GM10266 (cell line): ENCODE data around the gene ZNF664.

Experiments used
- DNase-seq: peaks from one replicate; pipeline ENCODE4 v3.0.0; 2012; ENCODE audit errors: extremely low spot score
- TF ChIP-seq, protein P1 (sequence below): IDR thresholded peaks from 2 replicates; pipeline ENCODE4 v1.5.1; 2012; ENCODE audit warnings: mild to moderate bottlenecking, low read depth; ENCODE audit not compliant: control insufficient read depth, insufficient read depth; ENCODE audit errors: missing control alignments

Gene ZNF664

GRCh38 chr12:124041907-124042306 is 68.9 kb downstream of the ZNF664 start:
- TF ChIP-seq, protein P1, sequence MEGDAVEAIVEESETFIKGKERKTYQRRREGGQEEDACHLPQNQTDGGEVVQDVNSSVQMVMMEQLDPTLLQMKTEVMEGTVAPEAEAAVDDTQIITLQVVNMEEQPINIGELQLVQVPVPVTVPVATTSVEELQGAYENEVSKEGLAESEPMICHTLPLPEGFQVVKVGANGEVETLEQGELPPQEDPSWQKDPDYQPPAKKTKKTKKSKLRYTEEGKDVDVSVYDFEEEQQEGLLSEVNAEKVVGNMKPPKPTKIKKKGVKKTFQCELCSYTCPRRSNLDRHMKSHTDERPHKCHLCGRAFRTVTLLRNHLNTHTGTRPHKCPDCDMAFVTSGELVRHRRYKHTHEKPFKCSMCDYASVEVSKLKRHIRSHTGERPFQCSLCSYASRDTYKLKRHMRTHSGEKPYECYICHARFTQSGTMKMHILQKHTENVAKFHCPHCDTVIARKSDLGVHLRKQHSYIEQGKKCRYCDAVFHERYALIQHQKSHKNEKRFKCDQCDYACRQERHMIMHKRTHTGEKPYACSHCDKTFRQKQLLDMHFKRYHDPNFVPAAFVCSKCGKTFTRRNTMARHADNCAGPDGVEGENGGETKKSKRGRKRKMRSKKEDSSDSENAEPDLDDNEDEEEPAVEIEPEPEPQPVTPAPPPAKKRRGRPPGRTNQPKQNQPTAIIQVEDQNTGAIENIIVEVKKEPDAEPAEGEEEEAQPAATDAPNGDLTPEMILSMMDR: no peak
- DNase-seq: no peak

DNA sequence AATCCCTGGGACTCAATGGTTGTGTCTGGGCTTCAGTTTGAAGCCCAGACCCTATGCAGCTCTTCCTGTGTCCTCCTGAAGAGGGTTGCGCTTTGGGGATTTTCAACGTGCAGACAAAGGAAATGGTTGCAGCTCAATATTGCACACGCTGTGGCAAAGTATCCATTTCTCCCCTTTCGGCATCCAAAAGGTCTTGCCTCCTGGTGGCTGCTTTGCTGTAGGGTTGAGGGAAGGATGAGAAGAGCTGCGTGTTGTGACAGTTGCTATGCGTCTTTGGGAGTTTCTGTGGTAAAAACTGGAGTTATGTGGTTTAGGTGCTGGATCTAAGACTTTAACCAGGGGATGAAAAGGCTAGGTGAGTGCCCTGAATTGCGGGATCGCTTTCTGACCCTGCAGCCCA is 71.0 kb downstream of the ZNF664 start:
- no peak for DNase-seq
- TF ChIP-seq, protein P1: no peak

DNA sequence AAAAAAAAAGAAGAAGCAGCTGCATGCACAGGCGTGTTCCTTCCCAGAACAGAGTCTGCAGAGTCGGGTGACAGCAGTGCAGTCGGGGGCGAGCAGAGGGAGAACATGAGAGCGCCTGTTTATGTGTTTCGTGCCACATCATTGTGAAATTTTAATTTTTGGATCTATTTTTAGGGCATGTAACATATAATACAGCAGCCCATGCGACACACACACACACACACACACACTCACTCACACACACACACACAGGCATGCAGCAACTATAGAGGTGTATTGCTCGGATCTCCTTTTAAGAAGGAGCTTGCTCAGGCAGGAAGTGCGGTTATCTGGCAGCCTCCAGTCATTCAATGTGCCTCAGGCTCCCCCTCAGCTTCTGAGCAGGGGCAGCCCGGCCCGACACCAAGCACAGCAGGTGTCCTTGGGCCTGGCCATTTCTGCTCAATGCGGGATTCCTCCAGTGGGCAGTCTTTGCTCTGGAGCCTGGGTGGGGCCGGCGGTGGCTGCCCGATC is 71.8 kb downstream of the ZNF664 start:
- TF ChIP-seq, protein P1: no peak
- DNase-seq: no peak

DNA sequence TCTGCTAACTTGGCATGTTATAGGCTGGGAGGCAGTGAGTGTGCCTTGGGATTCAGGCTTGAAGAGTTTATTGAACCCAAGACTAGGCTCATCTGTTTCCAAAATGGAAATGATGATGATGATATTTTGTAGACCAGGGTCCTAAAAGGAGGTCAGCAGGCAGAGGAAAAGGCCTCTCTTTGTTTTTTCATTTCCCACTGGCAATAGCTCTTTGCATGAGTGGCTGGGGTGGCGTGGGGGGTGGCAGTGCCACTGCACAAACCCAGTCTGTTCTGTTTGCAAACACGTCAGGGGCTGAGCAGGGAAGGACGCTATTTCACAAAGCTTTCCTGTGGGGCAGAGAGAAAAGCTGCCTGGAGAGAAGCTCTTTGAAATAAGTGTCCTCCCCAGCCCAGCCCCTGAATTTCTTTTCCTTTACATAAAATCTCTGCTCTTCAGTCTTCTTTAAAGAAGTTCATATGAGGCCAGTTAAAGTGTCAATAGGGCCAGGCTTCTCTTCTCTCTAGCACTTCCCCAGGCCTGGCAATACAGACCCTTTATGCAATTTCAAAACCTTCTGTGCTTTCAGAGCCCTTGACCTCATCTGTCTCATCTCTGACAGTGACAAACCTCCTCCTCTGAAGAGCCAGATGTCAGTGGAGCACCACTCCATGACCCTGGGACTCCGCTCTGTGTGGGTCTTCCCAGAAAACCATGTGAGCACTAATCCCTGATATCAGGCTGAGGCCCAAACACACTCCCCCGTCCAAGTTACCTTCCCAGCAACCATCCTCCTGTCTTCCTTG is 72.8 kb downstream of the ZNF664 start:
- TF ChIP-seq, protein P1: no peak

DNA sequence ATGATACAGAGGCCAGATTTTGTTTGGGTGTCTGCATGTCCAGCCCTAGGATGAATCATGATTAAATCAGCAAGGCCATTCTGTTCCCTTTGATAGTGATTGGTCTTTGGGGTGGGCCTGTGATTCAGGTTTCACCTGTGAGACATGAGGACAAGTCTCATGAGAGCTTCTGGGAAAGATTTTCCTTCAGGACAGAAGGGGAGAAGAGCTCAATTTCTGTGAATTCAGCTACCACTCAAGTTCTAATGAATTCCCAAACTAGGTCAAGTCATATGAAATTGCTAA is 73.4 kb downstream of the ZNF664 start:
- DNase-seq: no peak
- TF ChIP-seq, protein P1: no peak

More for the DNA sequence above, 72.8 kb downstream of the ZNF664 start:
- DNase-seq: no peak

DNA sequence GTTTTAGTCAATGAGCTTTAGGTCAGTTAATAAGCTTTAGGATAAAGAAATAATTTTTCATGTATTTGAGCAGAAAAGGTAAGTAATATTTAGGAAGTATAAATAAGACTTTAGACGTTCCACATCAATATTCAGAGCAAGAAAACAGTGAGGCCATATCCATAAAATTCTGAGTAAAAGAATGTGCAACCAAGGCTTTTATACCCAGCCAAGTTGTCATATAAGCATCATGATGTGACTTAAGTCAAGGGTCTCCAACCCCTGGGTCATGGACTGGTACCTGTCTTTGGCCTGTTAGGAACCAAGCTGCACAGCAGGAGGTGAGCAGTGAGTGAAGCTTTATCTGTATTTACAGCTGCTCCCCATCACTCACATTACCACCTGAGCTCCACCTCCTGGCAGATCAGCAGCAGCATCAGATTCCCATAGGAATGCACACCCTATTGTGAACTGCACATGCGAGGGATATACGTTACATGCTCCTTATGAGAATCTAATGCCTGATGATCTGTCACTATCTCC is 74.1 kb downstream of the ZNF664 start:
- no peak for DNase-seq
- TF ChIP-seq, protein P1: no peak

- DNase-seq: no peak
- TF ChIP-seq, protein P1: no peak
These were observed 76.6 kb downstream of the ZNF664 start for GRCh38 chr12:124049451-124050094.
